CD14-positive monocyte (primary cell): ENCODE results near the gene SLC2A4RG. TPM values are rescaled to one million over a fixed set of nuclear protein-coding genes. Genes with fewer than 3 reads are reported as not detected.

ENCODE experiments used
- DNase-seq, 3 donors: peaks; one replicate each; pipeline ENCODE4 v3.0.0-alpha.2; 2011 to 2022
- H2AFZ ChIP-seq: 2 replicates; pipeline ENCODE4 v1.6.0; 2012; ENCODE audit warnings: mild to moderate bottlenecking, low read depth, low read length, inconsistent platforms; ENCODE audit not compliant: insufficient read depth, poor library complexity, severe bottlenecking
- H3K27ac ChIP-seq, 2 donors: 1 replicate in 1 of 2; 2 replicates in 1 of 2; pipeline ENCODE4 v1.5.1; 2012 to 2013; ENCODE audit warnings: low read length in 2 of 2, control low read depth in 1 of 2, inconsistent platforms in 1 of 2, low read depth in 1 of 2, mild to moderate bottlenecking in 1 of 2
- H3K27me3 ChIP-seq, 2 donors: one replicate each; pipeline versions ENCODE4 v1.6.0 to v1.6.1; 2011 to 2013; ENCODE audit warnings: low read length in 2 of 2; ENCODE audit not compliant: control insufficient read depth in 2 of 2, insufficient read depth in 2 of 2
- H3K36me3 ChIP-seq, 2 donors: replicated peaks in 1 of 2; 1 replicate in 1 of 2; 2 replicates in 1 of 2; pipeline versions ENCODE4 v1.5.1 to v1.6.1; 2012 to 2013; ENCODE audit warnings: low read length in 2 of 2, control low read depth in 1 of 2, inconsistent platforms in 1 of 2, mild to moderate bottlenecking in 1 of 2; ENCODE audit not compliant: insufficient read depth in 2 of 2, control insufficient read depth in 1 of 2
- H3K4me1 ChIP-seq, 2 donors: 1 replicate in 1 of 2; 2 replicates in 1 of 2; pipeline versions ENCODE4 v1.5.1 to v1.6.1; 2012 to 2013; ENCODE audit warnings: low read length in 2 of 2, control low read depth in 1 of 2, inconsistent platforms in 1 of 2, mild to moderate bottlenecking in 1 of 2, moderate library complexity in 1 of 2; ENCODE audit not compliant: insufficient read depth in 2 of 2, control insufficient read depth in 1 of 2
- H3K4me2 ChIP-seq: replicated peaks from 2 replicates; pipeline ENCODE3; 2012; ENCODE audit warnings: low read length, moderate library complexity, mild to moderate bottlenecking; ENCODE audit not compliant: poor library complexity, severe bottlenecking; ENCODE audit errors: extremely low read depth
- H3K4me3 ChIP-seq, 3 experiments: fragments of 200-600 bp in 1 of 3; sonication (generic) in 1 of 3; replicated peaks in 1 of 3; 1 replicate in 2 of 3; 2 replicates in 1 of 3; pipeline ENCODE4 v1.5.1; 2011 to 2013; ENCODE audit warnings: low read length in 3 of 3, mild to moderate bottlenecking in 3 of 3, control low read depth in 2 of 3, low read depth in 2 of 3, inconsistent platforms in 1 of 3, moderate library complexity in 1 of 3
- H3K79me2 ChIP-seq: 2 replicates; pipeline ENCODE4 v1.6.0; 2012; ENCODE audit warnings: mild to moderate bottlenecking, control low read depth, inconsistent platforms, low read length, moderate library complexity; ENCODE audit not compliant: insufficient read depth
- H3K9ac ChIP-seq: 2 replicates; pipeline ENCODE4 v1.6.0; 2017; ENCODE audit warnings: low read length, mild to moderate bottlenecking; ENCODE audit not compliant: insufficient read depth, poor library complexity, severe bottlenecking
- H3K9me3 ChIP-seq, 2 donors: replicated peaks in 1 of 2; 1 replicate in 1 of 2; 2 replicates in 1 of 2; pipeline versions ENCODE4 v1.5.1 to v1.6.1; 2012 to 2013; ENCODE audit warnings: low read length in 2 of 2, control low read depth in 1 of 2; ENCODE audit not compliant: control insufficient read depth in 1 of 2, insufficient read depth in 1 of 2
- H4K20me1 ChIP-seq: 2 replicates; pipeline ENCODE4 v1.6.0; 2012; ENCODE audit warnings: mild to moderate bottlenecking, low read length, control low read depth, moderate library complexity; ENCODE audit not compliant: insufficient read depth
- H3K27ac Mint-ChIP-seq, 7 donors: one replicate each; pipeline ENCODE4 v1.8.0; 2020; ENCODE audit warnings: mild to moderate bottlenecking in 7 of 7, mixed read lengths in 7 of 7, moderate library complexity in 6 of 7, inconsistent platforms in 2 of 7
- H3K27me3 Mint-ChIP-seq, 3 donors: one replicate each; pipeline ENCODE4 v1.8.0; 2021 to 2022; ENCODE audit warnings: low read depth in 3 of 3, mild to moderate bottlenecking in 3 of 3, mixed read lengths in 3 of 3, moderate library complexity in 3 of 3, inconsistent platforms in 1 of 3
- H3K36me3 Mint-ChIP-seq, 2 donors: one replicate each; pipeline ENCODE4 v1.8.0; 2020; ENCODE audit warnings: mixed read lengths in 2 of 2, inconsistent platforms in 1 of 2, mild to moderate bottlenecking in 1 of 2
- H3K4me1 Mint-ChIP-seq: one replicate; pipeline ENCODE4 v1.8.0; 2020; ENCODE audit warnings: mild to moderate bottlenecking, mixed read lengths
- H3K4me3 Mint-ChIP-seq, 2 donors: one replicate each; pipeline ENCODE4 v1.8.0; 2020; ENCODE audit warnings: mild to moderate bottlenecking in 2 of 2, mixed read lengths in 2 of 2, moderate library complexity in 1 of 2
- H3K9me3 Mint-ChIP-seq, 7 donors: one replicate each; pipeline ENCODE4 v1.8.0; 2020 to 2022; ENCODE audit warnings: mixed read lengths in 7 of 7, mild to moderate bottlenecking in 6 of 7, moderate library complexity in 6 of 7, inconsistent platforms in 2 of 7
- WGBS: methylation state at CpG from one replicate; pipeline ENCODE4 v1.1.5; 2013; ENCODE audit warnings: missing lambda C conversion rate; ENCODE audit not compliant: insufficient coverage; 5-methylcytosine and 5-hydroxymethylcytosine counted together
- intact Hi-C, 2 donors: fragments of 100-400 bp; cut with micrococcal nuclease; formaldehyde crosslinking; loops; one replicate each; pipeline versions ENCODE4 v1.15.0 to v1.15.1; 2023
- polyA plus RNA-seq, 3 donors: library from polyadenylated mRNA; depleted of rRNA in 1 of 3; unstranded in 2 of 3; stranded (reverse) in 1 of 3; fragments of 300-500 nt in 2 of 3; fragments of >200 nt in 1 of 3; fragmentation: Illumina TruSeq in 2 of 3; gene quantifications; 1 replicate in 2 of 3; 2 replicates in 1 of 3; pipeline ENCODE4 v1.2.3, GENCODE V29; 2012 to 2021
- TF ChIP-seq, protein P1 (sequence below): fragments of 200-600 bp; IDR thresholded peaks from one replicate; pipeline ENCODE4 v1.8.0; 2022; ENCODE audit warnings: antibody characterized with exemption, mild to moderate bottlenecking

The SLC2A4RG gene
- polyA plus RNA-seq, 3 donors: 0.46 to 21.0 (median 1.5) TPM

DNA sequence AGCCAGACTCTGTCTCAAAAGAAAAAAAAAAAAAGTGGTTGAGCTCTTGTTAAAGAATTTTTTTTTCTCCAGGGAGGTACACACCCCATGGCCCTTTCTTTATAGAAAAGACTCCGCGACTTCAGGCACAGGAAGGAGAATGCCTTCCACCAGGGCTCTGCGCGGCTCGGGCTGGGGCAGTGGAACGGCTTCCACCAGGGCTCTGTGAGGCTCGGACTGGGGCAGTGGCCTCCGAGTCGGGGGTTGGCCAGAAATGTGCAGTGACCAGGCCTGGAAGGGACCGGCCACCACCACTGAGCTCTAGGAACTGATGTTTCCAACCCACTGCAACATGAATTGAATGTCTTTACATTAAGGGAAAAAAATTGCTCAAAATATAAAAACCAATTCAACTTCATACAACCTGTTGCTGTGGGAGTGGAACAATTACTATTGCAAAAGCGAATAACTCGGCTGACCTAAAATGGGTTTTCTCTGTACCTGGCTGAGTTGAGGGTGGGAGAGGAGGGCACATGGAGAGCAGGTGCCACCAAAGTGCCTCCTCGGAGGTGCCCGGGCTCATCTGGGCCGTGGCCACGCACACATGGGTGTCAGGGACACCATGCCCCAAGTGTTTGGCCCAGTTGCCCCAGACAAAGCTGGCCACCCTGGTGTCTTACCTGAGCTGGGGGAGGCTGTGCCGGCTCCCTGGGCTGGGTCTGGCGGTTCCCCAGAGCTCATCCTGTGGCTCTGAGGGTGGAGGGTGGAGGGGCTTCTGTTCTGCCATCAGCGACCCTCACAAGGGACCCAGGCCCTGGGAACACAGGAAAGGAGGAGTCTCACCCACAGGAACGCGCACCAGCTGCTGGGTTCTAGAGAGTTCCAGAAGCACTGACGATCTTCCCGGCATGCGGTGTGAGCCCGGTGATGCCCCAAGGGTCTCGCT, 29.3 kb downstream of the SLC2A4RG start:
- 96% methylated on average over 18 of the region's 26 CpGs for WGBS
- no peak overlapping the region for H3K27ac Mint-ChIP-seq
- intact Hi-C loops: no loop called here
- H3K4me1 ChIP-seq: no peaks in the 10 kb centered on the region
- no peak for DNase-seq
- no peaks in the 10 kb centered on the region for H3K36me3 Mint-ChIP-seq
- no peak overlapping the region for H2AFZ ChIP-seq
- H3K9ac ChIP-seq: no peak overlapping the region
- no peak overlapping the region for H3K4me3 ChIP-seq
- no peaks in the 10 kb centered on the region for H4K20me1 ChIP-seq
- H3K9me3 Mint-ChIP-seq: peaks cover 0 to 4% (median 0%) of the 10 kb centered on the region in 7 donors
- no peaks in the 10 kb centered on the region for H3K27me3 ChIP-seq
- H3K27me3 Mint-ChIP-seq: peaks cover 0 to 10% (median 6%) of the 10 kb centered on the region in 3 donors
- no peaks in the 10 kb centered on the region for H3K79me2 ChIP-seq
- no peak overlapping the region for H3K27ac ChIP-seq
- H3K4me1 Mint-ChIP-seq: peaks cover 5% of the 10 kb centered on the region
- no peak overlapping the region for H3K4me2 ChIP-seq
- no peak overlapping the region for H3K4me3 Mint-ChIP-seq
- no peaks in the 10 kb centered on the region for H3K9me3 ChIP-seq
- TF ChIP-seq, protein P1, sequence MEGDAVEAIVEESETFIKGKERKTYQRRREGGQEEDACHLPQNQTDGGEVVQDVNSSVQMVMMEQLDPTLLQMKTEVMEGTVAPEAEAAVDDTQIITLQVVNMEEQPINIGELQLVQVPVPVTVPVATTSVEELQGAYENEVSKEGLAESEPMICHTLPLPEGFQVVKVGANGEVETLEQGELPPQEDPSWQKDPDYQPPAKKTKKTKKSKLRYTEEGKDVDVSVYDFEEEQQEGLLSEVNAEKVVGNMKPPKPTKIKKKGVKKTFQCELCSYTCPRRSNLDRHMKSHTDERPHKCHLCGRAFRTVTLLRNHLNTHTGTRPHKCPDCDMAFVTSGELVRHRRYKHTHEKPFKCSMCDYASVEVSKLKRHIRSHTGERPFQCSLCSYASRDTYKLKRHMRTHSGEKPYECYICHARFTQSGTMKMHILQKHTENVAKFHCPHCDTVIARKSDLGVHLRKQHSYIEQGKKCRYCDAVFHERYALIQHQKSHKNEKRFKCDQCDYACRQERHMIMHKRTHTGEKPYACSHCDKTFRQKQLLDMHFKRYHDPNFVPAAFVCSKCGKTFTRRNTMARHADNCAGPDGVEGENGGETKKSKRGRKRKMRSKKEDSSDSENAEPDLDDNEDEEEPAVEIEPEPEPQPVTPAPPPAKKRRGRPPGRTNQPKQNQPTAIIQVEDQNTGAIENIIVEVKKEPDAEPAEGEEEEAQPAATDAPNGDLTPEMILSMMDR: no peak
- H3K36me3 ChIP-seq: no peaks in the 10 kb centered on the region

DNA sequence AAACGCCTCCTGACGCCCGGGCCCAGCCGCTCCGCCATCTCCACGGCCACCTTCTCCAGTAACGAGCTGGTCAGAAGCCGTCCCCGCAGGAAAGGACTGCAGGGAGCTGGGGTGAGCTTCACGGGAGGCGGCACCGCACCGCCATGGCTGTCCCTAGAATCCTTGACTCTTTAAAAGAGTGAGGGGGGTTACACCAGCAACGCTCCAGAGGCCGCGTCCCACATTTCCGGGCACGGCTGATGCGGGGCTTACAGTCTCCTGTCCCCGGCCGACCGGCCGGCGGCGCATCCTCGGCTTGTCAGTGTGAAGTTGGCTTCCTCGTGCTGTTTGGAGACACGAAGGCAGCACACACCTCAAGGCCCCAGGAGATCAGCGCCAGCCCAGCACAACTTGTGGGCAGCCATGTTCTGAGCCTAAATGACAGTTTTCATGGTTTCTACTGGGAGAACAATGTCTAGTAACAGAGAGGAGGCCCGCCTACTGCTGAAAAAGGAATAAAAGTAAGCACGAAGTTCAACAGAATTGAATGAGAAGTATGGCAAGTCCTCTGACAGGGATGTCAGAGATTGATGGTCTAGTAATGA, 30.4 kb downstream of the SLC2A4RG start:
- Histone ChIP-seq H3K9ac (no peak overlapping the region), H3K4me3 (no peak overlapping the region), H2AFZ (no peak overlapping the region), H3K9me3 (no peaks in the 10 kb centered on the region), H3K27ac (no peak overlapping the region), H3K79me2 (no peaks in the 10 kb centered on the region), H3K36me3 (no peaks in the 10 kb centered on the region), H4K20me1 (no peaks in the 10 kb centered on the region), H3K4me2 (no peak overlapping the region), H3K27me3 (no peaks in the 10 kb centered on the region), H3K4me1 (no peaks in the 10 kb centered on the region)
- Mint-ChIP-seq H3K27me3 (peaks cover 5 to 16% (median 10%) of the 10 kb centered on the region in 3 donors), H3K27ac (peak overlapping the region in 2 of 7 donors; percentile 30 to 68), H3K4me3 (no peak overlapping the region), H3K36me3 (no peaks in the 10 kb centered on the region), H3K9me3 (peaks cover 0 to 2% (median 0%) of the 10 kb centered on the region in 7 donors), H3K4me1 (peaks cover 5% of the 10 kb centered on the region)
- WGBS: 98% methylated on average over 30 of the region's 31 CpGs
- DNase-seq: no peak
- TF ChIP-seq, protein P1: no peak
- intact Hi-C loops: no loop called here
